Kasumi-1 (cell line): ENCODE measurements around the gene MMP19.
"Not testable (repeated sequence)": the region's sequence is repeated elsewhere in the genome, so short reads cannot be mapped to it uniquely, and the experiment has no call there.

Experiments
- DNase-seq, 2 experiments: peaks; one replicate each; lab custom pipeline; 2025; lab: John Stamatoyannopoulos, UW

Gene MMP19, protein sequence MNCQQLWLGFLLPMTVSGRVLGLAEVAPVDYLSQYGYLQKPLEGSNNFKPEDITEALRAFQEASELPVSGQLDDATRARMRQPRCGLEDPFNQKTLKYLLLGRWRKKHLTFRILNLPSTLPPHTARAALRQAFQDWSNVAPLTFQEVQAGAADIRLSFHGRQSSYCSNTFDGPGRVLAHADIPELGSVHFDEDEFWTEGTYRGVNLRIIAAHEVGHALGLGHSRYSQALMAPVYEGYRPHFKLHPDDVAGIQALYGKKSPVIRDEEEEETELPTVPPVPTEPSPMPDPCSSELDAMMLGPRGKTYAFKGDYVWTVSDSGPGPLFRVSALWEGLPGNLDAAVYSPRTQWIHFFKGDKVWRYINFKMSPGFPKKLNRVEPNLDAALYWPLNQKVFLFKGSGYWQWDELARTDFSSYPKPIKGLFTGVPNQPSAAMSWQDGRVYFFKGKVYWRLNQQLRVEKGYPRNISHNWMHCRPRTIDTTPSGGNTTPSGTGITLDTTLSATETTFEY

GRCh38 chr12:55842681-55843429 lies at the start of gene MMP19:
MMP19 (minus strand) TSS chr12:55842936; CDS start chr12:55842830, 106 bp downstream.
- DNase-seq: peak; percentile 13 to 31

GRCh38 chr12:55891310-55891709 lies 48.6 kb upstream of the MMP19 start:
- no peak for DNase-seq

GRCh38 chr12:55885113-55885512 lies 42.4 kb upstream of the MMP19 start:
- DNase-seq: no peak

DNA sequence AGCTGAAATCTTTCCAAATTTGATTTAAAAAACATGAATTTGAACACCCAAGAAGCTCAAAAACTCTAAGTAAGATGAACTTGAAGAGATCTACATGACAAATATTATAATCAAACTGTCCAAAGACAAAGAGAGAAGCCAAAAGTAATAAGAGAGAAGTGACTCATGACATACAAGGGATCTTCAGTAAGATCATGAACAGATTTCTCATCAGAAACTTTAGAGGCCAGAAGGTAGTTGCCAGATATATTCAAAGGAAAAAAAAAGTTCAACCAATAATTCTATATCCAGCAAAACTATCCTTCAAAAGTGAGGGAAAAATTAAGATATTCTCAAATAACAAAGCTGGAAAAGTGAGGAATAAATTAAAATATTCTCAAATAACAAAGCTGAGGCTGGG lies 35.1 kb upstream of the MMP19 start:
- DNase-seq: no peak

DNA sequence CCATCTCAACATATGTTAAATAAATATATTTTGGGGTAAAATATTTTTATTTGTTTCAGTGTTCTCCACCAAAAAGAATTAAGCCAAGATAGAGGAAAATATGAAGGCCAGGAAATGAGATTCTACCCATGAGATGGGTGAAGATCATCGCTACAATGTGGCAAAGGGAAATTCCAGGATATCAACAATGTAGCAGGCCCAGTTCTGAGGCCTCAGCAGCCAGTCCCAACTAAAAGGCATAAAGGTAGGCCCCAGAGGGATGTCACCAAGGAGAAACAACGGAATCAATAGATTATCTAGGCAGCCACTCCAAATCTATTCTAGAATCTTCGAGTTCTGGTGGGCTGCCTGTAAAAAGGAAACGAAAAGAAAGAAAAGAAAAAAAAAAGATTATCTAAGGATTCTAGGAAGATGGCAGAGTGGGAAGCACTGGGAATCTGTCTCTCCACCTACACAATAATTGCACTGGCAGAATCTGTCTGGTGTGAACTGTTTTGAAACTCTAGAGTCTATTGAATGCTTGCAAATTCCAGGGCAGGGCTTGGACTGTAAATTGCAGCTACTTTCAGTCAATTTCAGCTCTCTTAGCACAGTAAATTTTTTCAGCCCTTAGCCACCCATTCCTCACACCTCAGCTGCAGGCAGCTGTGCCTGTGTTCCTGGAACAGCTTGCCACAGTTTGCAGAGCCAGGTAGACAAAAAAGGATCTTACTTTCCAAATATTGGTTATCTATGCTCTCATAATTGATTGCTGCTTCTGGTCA lies 33.1 kb upstream of the MMP19 start:
- no peak for DNase-seq

DNA sequence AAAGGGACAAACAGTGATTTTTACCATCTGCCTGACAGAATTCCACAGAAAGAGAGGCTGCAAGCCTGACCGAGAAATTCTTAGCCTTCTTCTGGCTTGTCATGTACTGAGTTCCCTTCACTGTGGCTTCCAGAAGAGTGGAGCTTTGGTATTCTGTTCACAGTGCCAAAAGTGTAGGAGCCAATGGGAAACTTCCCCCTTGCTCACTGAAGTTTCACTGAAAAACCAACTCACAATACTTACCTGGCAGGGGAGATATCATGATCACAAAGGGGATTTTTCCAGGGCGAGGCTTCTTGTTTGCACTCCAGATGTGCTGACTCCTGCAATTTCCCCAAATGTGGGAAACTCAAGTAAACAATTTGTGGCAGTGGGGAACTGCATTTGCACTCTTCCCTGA lies 31.7 kb upstream of the MMP19 start:
- DNase-seq: no peak

DNA sequence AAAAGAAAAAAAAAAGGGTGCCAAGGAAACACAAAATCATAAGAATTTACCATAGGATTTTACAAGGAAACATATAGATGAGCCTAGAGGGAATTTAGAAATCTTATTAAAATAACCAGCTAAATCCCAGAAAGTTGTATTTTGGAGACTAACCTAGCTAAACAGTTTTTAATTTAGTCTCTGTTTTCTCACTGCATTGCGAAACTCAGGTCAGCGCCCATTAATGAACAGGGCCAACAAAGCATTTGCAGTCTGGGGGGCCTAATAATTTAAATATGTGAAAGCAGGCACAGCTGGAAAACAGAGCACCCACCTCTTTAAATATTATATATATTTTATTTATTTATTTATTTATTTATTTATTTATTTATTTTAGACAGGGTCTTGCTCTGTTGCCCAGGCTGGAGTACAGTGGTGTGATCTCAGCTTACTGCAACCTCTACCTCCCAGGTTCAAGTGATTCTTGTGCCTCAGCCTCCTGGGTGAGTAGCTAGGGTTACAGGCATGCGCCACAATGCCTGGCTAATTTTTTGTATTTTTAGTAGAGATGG lies 23.8 kb upstream of the MMP19 start:
- not testable (repeated sequence) for DNase-seq

DNA sequence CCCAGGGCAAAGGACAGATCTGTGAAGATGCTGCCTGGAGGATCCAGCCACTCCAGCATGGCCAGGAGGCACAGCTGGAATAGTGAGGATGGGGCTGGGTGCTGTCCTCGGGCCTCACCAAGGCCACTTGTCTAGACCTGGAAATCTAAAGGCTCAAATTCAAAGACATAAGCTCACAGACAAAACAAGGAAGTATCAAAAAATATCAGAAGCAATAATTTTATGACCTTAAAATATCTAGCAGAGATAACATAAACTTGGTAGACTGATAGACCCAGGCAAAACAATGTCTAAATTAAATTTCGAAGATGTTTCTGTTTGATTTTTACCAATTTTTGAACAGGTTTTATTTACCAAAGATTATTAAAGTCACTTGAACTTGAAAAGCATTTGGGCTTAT lies 22.6 kb upstream of the MMP19 start:
- DNase-seq: no peak

- DNase-seq: not testable (repeated sequence)
Observed at GRCh38 chr12:55862931-55863330, 20.2 kb upstream of the MMP19 start.

GRCh38 chr12:55862286-55862685 lies 19.6 kb upstream of the MMP19 start:
- no peak for DNase-seq

DNA sequence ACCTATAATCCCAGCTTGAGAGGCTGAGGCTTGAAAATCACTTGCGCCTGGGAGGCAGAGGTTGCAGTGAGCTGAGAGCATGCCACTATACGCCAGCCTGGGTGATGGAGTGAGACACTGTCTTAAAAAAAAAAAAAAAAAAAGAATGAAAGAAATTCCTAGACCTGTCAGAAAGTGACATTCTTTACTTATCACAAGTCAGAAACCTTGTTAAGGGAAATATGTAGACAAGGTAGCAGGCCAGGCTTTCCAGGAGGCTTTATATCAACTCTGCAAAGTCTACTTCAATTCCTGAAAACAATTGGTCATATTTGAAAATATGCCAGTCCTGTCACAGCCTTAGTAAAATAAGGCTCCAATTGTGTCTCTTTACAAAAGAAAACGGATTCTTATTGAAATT lies 19.1 kb upstream of the MMP19 start:
- DNase-seq: no peak

DNA sequence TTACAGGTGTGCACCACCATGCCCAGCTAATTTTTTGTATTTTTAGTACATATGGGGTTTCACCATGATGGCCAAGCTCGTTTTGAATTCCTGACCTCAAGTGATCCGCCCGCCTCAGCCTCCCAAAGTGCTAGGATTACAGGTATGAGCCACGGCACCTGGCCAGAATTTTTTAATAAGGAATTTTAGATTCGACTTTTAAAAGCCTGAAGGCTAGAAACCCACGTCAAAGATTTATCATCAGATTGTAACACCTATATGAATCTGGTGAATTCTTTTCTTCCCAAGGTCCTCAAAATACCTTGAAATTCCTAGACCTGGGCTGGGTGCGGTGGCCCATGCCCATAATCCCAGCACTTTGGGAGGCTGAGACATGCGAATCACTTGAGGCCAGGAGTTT lies 18.7 kb upstream of the MMP19 start:
- DNase-seq: no peak

- no peak for DNase-seq
Observed at GRCh38 chr12:55852740-55853139, 10.0 kb upstream of the MMP19 start.

GRCh38 chr12:55850893-55851292 lies 8.2 kb upstream of the MMP19 start:
- DNase-seq: no peak

DNA sequence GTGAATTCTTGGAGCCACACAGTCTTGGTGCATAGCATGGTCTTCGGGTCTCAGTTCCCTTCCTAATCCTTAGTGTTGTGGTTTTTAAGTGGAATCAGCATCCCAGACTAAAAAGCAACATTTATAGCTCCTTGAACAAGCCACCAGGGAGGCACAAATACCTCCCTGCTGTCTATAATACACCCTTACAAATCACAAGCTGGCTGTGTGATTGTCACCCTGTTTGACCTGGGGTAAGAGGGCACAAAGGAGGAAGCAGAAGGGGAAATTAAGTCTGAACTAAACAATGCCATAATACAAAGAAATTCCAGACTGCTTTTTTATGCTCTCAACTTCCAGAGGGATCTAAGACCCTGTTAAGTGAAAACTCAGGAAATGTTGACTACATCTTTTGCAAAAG lies 7.7 kb upstream of the MMP19 start:
- no peak for DNase-seq

DNA sequence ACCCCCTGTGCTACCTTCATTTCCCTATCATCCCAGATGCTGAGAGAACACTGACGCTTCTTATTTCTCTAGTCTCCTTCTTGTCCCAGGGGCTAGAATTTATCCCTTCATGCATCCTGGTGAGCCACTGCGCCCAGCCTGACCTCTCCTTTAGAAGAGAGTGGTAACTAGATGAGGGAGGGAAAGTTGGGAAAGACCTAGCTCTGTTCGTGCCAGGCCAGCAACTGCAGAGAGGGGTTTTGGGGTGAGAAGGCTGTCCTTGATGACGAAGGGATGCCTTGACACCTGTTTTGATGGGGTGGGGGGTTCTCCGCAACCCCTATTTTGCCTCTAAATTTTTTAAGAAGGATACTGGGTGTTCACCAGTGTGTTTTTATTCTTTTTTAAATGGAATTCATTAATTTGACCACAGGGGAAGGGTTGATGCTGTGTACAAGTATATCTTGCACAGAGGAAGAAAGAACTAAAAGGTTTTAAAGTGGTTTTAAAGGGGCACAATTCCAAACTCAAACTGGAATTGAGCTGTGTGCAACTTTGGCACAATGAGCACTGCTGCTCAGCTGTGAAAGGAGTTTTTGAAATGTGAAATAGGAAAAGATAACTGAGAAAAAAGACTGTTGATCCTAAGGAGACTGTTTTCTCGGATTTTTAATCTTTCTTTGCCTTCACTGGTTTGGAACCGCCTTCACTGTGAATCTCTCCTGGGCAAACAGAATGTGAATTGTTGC lies 7.0 kb upstream of the MMP19 start:
- no peak for DNase-seq

GRCh38 chr12:55847603-55848291 lies 5.0 kb upstream of the MMP19 start:
- DNase-seq: peak in 1 of 2 experiments; percentile 26

DNA sequence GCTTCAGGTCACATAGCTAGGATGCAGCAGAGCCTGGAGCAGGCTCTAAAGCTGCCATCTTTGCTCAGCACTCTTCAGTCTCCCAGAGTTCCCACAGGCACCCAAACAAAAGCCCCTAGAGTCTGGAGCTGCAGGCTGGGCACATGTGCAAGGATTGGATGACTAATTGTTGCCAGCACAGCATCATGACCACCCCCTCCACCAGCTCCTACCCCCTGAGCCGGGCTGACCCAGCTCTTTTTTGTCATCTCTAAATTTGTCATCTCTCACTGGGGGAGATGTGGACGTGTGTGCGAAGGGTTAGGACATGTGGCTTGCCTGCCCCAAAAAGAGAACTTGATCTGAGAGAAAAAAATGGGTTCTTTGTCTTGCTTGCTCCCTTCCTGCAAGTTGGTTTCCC lies 4.3 kb upstream of the MMP19 start:
- DNase-seq: no peak

DNA sequence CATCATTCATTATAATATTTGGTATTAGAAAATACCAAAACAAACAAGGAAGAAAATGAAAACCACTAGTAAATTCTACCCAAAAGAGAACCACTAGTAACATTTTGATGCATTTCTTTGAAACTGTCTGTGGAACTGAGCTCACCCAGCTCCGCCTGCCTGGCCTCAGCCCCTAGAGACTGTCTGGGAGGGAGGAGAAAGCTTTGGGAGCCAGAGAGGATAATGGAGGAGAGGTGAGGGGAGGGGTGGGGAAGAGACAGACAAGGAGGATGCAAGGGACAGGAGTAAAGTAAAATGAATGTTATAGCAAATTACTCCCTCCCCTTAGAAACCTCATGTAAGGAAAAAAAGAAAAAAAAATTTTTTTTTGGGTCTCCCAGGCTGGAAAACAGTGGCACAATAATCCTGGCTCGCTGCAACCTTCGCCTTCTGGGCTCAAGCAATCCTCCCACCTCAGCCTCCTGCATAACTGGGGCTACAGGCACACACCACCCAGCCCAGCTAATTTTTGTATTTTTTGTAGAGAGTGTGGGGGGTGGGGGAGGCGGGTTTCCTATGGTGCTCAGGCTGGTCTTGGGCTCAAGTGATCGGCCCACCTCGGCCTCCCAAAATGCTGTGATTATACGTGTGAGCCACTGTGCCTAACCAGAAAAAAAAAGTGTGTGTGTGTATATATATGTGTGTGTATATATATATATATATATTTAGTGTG lies 3.2 kb upstream of the MMP19 start:
- no peak for DNase-seq

GRCh38 chr12:55845361-55845760 lies 2.6 kb upstream of the MMP19 start:
- no peak for DNase-seq
